Right lobe of liver (tissue), 6 donors: Measurements from ENCODE around the gene RIPOR2. TPM values are rescaled to one million over a fixed set of nuclear protein-coding genes. Genes with fewer than 3 reads are reported as not detected.
"Not testable (repeated sequence)": the region's sequence is repeated elsewhere in the genome, so short reads cannot be mapped to it uniquely, and the experiment has no call there.

Experiments used
- ATAC-seq, 4 donors: fragments of 200-7000 bp; cut with Tn5 transposase; one replicate each; pipeline ENCODE4 v1.9.1; 2020; ENCODE audit warnings: mild to moderate bottlenecking in 4 of 4, moderate library complexity in 4 of 4
- DNase-seq, 3 donors: peaks; one replicate each; pipeline ENCODE4 v3.0.0-alpha.2; 2020
- H3K27ac ChIP-seq, 3 donors: fragments of 200-600 bp; one replicate each; pipeline ENCODE4 v1.8.0; 2022
- H3K27me3 ChIP-seq, 2 donors: fragments of 200-600 bp; one replicate each; pipeline ENCODE4 v1.8.0; 2022
- H3K36me3 ChIP-seq, 4 donors: fragments of 200-600 bp; sonication (generic) in 1 of 4; one replicate each; pipeline versions ENCODE4 v1.5.1 to v1.8.0; 2017 to 2022; ENCODE audit warnings: control low read depth in 1 of 4
- H3K4me1 ChIP-seq, 4 donors: fragments of 200-600 bp; sonication (generic) in 1 of 4; one replicate each; pipeline versions ENCODE4 v1.5.1 to v1.8.0; 2017 to 2022; ENCODE audit warnings: control low read depth in 1 of 4
- H3K4me3 ChIP-seq, 3 donors: fragments of 200-600 bp; one replicate each; pipeline ENCODE4 v1.8.0; 2022
- H3K9me3 ChIP-seq, 4 donors: fragments of 200-600 bp; sonication (generic) in 1 of 4; one replicate each; pipeline versions ENCODE4 v1.5.1 to v1.8.0; 2017 to 2022; ENCODE audit warnings: control low read depth in 1 of 4
- CTCF ChIP-seq, 4 donors: fragments of 200-600 bp in 3 of 4; fragments of 450-650 bp in 1 of 4; IDR thresholded peaks; one replicate each; pipeline versions ENCODE4 v1.5.1 to v1.8.0; 2016 to 2022; ENCODE audit warnings: antibody characterized with exemption in 4 of 4, mild to moderate bottlenecking in 2 of 4
- POLR2A ChIP-seq: fragments of 450-650 bp; IDR thresholded peaks from one replicate; pipeline ENCODE4 v1.6.1; 2017; ENCODE audit warnings: antibody characterized with exemption, mild to moderate bottlenecking
- WGBS: methylation state at CpG from one replicate; pipeline ENCODE4 v1.1.6; 2018; ENCODE audit warnings: low coverage, low lambda C conversion rate; ENCODE audit not compliant: insufficient coverage; ENCODE audit errors: missing lambda C conversion rate; 5-methylcytosine and 5-hydroxymethylcytosine counted together
- intact Hi-C, 2 donors: fragments of 100-400 bp; cut with DNase I; formaldehyde crosslinking; loops; one replicate each; pipeline versions ENCODE4 v1.11.2 to v1.14.1; 2022
- total RNA-seq, 6 experiments: library from RNA; depleted of rRNA in 2 of 6; stranded (reverse); fragments of >200 nt in 2 of 6; fragmentation: NEBNext Ultra II Directional in 3 of 6; extraction: Animal tissue kit (Norgen Biotek cat#: 25700) in 3 of 6; gene quantifications; one replicate each; pipeline versions ENCODE4 v1.1.0 to v1.2.4, GENCODE V29; 2016 to 2023
- donor health status: DM: no; HTN: yes; CAD: no.
- donor health status: DM: no; HTN: no; CAD: no.
- donor health status: DM: no; HTN: no; CAD: no.
- donor health status: DM: no; HTN: yes; CAD: no.
- donor health status: DM: no; HTN: yes; CAD: no.

RIPOR2 gene
- total RNA-seq, 6 experiments from 2014 or later, result 1.8 to 4.6 (median 3.5) TPM

- TF ChIP-seq POLR2A (no peak), CTCF (IDR thresholded peaks at IDR 0.05) (no peak)
- no peak overlapping the region for H3K4me3 ChIP-seq
- DNase-seq (no peak), ATAC-seq (no peak)
- H3K9me3 ChIP-seq, result no peaks in the 10 kb centered on the region
- H3K27ac ChIP-seq, result no peak overlapping the region
- intact Hi-C loops, result loop anchor here (10.0 kb wide), 2 partner anchors 54 to 184 kb away; partner anchors contain the start of gene C6orf62 (in 1 of the 2)
- H3K4me1 ChIP-seq, result peaks cover 0 to 4% (median 0%) of the 10 kb centered on the region in 4 donors
- H3K27me3 ChIP-seq, result no peaks in the 10 kb centered on the region
- H3K36me3 ChIP-seq, result no peaks in the 10 kb centered on the region
- 86% methylated on average over 4 of the region's 5 CpGs for WGBS
These were observed 167.4 kb downstream of the RIPOR2 start for GRCh38 chr6:24768361-24768760.

GRCh38 chr6:24766680-24767462, 168.9 kb downstream of the RIPOR2 start:
- 32% methylated on average over 9 of the region's 9 CpGs for WGBS
- no peak overlapping the region for H3K4me3 ChIP-seq
- H3K27me3 ChIP-seq, result no peaks in the 10 kb centered on the region
- intact Hi-C loops, result loop anchor here (10.0 kb wide), 2 partner anchors 52 to 182 kb away; partner anchors contain the start of gene C6orf62 (in 1 of the 2)
- no peak overlapping the region for H3K27ac ChIP-seq
- H3K9me3 ChIP-seq, result no peaks in the 10 kb centered on the region
- peak; percentile 51 to 57 (median 54) for TF ChIP-seq CTCF (IDR thresholded peaks at IDR 0.05)
- no peak for TF ChIP-seq POLR2A
- peaks cover 0 to 4% (median 0%) of the 10 kb centered on the region in 4 donors for H3K4me1 ChIP-seq
- H3K36me3 ChIP-seq, result no peaks in the 10 kb centered on the region
- ATAC-seq (peak; percentile 74 to 90 (median 81)), DNase-seq (no peak)

- H3K36me3 ChIP-seq, ATAC-seq, H3K27me3 ChIP-seq, H3K4me3 ChIP-seq, H3K4me1 ChIP-seq, H3K9me3 ChIP-seq, H3K27ac ChIP-seq, DNase-seq: not testable (repeated sequence)
- WGBS, result no CpG with 5 or more reads among the region's 26 CpGs
- intact Hi-C loops, result loop anchor here (10.0 kb wide), 2 partner anchors 51 to 181 kb away; partner anchors contain the start of gene C6orf62 (in 1 of the 2)
These were observed 169.8 kb downstream of the RIPOR2 start for GRCh38 chr6:24765968-24766367.

- ATAC-seq, H3K27me3 ChIP-seq, H3K4me1 ChIP-seq, H3K9me3 ChIP-seq, H3K27ac ChIP-seq, DNase-seq, H3K4me3 ChIP-seq, H3K36me3 ChIP-seq: not testable (repeated sequence)
- WGBS, result 78% methylated on average over 11 of the region's 20 CpGs
- intact Hi-C loops, result loop anchor here (10.0 kb wide), 2 partner anchors 50 to 180 kb away; partner anchors contain the start of gene C6orf62 (in 1 of the 2)
These were observed 170.6 kb downstream of the RIPOR2 start for GRCh38 chr6:24764833-24765828.

DNA sequence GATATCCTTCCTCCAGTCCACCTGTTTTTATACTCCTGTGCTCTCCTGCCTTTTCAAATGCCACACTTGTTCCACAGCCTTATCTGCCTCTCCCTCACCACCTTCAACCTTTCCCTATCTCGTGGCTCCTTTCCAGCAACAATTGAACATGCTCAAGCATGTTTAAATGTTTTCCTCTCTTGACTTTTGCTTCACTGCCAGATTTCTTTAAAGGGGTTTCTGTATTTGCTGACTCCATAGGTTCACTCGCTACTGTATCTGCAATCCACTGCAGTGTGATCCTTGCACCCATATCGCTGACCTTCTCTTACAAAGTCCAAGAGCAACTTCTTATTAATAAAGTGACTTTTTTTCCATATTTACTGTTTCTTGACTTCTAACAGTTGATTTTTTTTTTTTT, 172.2 kb downstream of the RIPOR2 start:
- no peak overlapping the region for H3K4me3 ChIP-seq
- ATAC-seq (no peak), DNase-seq (no peak)
- TF ChIP-seq CTCF (IDR thresholded peaks at IDR 0.05) (no peak), POLR2A (no peak)
- 19% methylated on average over 3 of the region's 3 CpGs for WGBS
- H3K27ac ChIP-seq, result no peak overlapping the region
- no peaks in the 10 kb centered on the region for H3K36me3 ChIP-seq
- no peaks in the 10 kb centered on the region for H3K27me3 ChIP-seq
- H3K4me1 ChIP-seq, result peaks cover 0 to 4% (median 0%) of the 10 kb centered on the region in 4 donors
- no peaks in the 10 kb centered on the region for H3K9me3 ChIP-seq
- intact Hi-C loops, result loop anchor here (10.0 kb wide), 2 partner anchors 49 to 179 kb away; partner anchors contain the start of gene C6orf62 (in 1 of the 2)
